Cardiac muscle cell (in vitro differentiated cells and primary cell): ENCODE data around the gene MUC4. TPM values are rescaled to one million over a fixed set of nuclear protein-coding genes. Genes with fewer than 3 reads are reported as not detected.

ENCODE experiments used
- DNase-seq, 2 donors: peaks; one replicate each; pipeline versions ENCODE4 v3.0.0 to v3.0.0-alpha.2; 2010 to 2017; ENCODE audit warnings: low read depth in 1 of 2, low spot score in 1 of 2
- H3K27ac ChIP-seq: fragments of 200-600 bp; sonication (generic); 2 replicates; pipeline ENCODE4 v1.5.1; 2016
- H3K27me3 ChIP-seq: fragments of 200-600 bp; sonication (generic); 2 replicates; pipeline ENCODE4 v1.6.0; 2016; ENCODE audit warnings: control low read depth
- H3K36me3 ChIP-seq: fragments of 200-600 bp; sonication (generic); 2 replicates; pipeline ENCODE4 v1.5.1; 2016; ENCODE audit warnings: control low read depth
- H3K4me1 ChIP-seq: fragments of 200-600 bp; sonication (generic); 2 replicates; pipeline ENCODE4 v1.8.1; 2017; ENCODE audit warnings: low read depth, mild to moderate bottlenecking, mixed run types
- H3K4me3 ChIP-seq: fragments of 200-600 bp; sonication (generic); 2 replicates; pipeline ENCODE4 v1.5.1; 2016; ENCODE audit warnings: mild to moderate bottlenecking
- H3K9me3 ChIP-seq: fragments of 200-600 bp; sonication (generic); 2 replicates; pipeline ENCODE4 v1.5.1; 2017; ENCODE audit warnings: low read depth, mild to moderate bottlenecking, control low read depth
- polyA plus RNA-seq: library from polyadenylated mRNA; unstranded; fragments of >200 nt; fragmentation: Nextera tagmentation; extraction: Ambion mirVana; gene quantifications from 2 replicates; pipeline ENCODE4 v1.2.1, GENCODE V29; 2016
- total RNA-seq: library from RNA; depleted of rRNA; stranded (reverse); fragments of >200 nt; gene quantifications from 2 replicates; pipeline ENCODE4 v1.2.3, GENCODE V29; 2016
- TF ChIP-seq, protein P1 (sequence below): IDR thresholded peaks from 2 replicates; pipeline ENCODE4 v1.5.1; 2012; ENCODE audit warnings: low read depth, mild to moderate bottlenecking, low read length

Gene MUC4
- total and polyA plus RNA-seq, 2 experiments from 2014 or later, result 0.16 TPM; not detected in 1

GRCh38 chr3:195823280-195823679 lies 11.6 kb upstream of the MUC4 start:
- DNase-seq, result no peak
- TF ChIP-seq, protein P1, sequence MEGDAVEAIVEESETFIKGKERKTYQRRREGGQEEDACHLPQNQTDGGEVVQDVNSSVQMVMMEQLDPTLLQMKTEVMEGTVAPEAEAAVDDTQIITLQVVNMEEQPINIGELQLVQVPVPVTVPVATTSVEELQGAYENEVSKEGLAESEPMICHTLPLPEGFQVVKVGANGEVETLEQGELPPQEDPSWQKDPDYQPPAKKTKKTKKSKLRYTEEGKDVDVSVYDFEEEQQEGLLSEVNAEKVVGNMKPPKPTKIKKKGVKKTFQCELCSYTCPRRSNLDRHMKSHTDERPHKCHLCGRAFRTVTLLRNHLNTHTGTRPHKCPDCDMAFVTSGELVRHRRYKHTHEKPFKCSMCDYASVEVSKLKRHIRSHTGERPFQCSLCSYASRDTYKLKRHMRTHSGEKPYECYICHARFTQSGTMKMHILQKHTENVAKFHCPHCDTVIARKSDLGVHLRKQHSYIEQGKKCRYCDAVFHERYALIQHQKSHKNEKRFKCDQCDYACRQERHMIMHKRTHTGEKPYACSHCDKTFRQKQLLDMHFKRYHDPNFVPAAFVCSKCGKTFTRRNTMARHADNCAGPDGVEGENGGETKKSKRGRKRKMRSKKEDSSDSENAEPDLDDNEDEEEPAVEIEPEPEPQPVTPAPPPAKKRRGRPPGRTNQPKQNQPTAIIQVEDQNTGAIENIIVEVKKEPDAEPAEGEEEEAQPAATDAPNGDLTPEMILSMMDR, result no peak

GRCh38 chr3:195822131-195822696 lies 10.5 kb upstream of the MUC4 start:
- no peaks in the 10 kb centered on the region for H3K4me1 ChIP-seq
- H3K27me3 ChIP-seq, result no peaks in the 10 kb centered on the region
- no peak overlapping the region for H3K27ac ChIP-seq
- no peak for DNase-seq
- no peaks in the 10 kb centered on the region for H3K36me3 ChIP-seq
- no peak overlapping the region for H3K4me3 ChIP-seq
- H3K9me3 ChIP-seq, result no peaks in the 10 kb centered on the region
- TF ChIP-seq, protein P1, result no peak

More at GRCh38 chr3:195823280-195823679, 11.6 kb upstream of the MUC4 start:
- Histone ChIP-seq H3K36me3 (no peaks in the 10 kb centered on the region), H3K9me3 (no peaks in the 10 kb centered on the region), H3K4me1 (no peaks in the 10 kb centered on the region), H3K27ac (no peak overlapping the region), H3K4me3 (no peak overlapping the region), H3K27me3 (no peaks in the 10 kb centered on the region)

DNA sequence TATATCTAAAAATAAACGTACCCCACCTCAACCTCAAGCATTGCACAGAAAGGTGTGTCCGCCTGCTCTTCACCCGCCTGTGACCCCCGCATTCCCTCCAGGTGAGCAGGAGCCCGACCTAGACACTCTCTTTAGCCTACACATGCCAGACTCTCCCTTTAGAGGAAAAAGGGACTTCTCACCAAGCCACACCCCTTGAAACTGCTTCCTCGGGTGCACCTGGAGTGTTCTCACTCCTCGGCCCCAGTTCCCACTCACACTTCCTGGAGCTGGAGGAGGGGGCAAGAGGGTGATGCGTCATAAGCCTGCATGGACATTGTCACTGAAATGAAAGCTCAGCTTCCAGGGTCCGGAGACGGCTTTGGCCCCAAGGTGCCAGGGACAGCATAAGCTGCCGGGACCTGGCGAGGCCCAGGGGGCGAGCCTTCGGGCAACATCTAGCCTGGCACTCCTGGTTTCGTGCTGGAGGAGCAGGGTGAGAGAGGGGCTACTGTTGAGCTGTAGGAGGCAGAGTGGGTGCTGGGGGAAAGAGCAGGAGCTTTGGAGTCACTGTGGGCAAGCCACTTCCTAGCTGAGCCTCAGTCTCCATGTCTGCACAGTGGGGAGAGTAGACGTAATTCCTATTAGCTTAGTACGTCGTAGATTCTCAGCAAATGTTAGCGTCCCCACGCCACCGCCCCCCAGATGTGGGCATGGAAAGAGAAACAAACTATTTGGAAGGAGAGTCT lies 9.8 kb upstream of the MUC4 start:
- TF ChIP-seq, protein P1, result no peak
- Histone ChIP-seq H3K36me3 (no peaks in the 10 kb centered on the region), H3K9me3 (no peaks in the 10 kb centered on the region), H3K27me3 (no peaks in the 10 kb centered on the region), H3K4me3 (no peak overlapping the region), H3K27ac (no peak overlapping the region), H3K4me1 (no peaks in the 10 kb centered on the region)
- DNase-seq, result no peak

- no peaks in the 10 kb centered on the region for H3K4me1 ChIP-seq
- no peaks in the 10 kb centered on the region for H3K9me3 ChIP-seq
- no peaks in the 10 kb centered on the region for H3K27me3 ChIP-seq
- TF ChIP-seq, protein P1, result no peak
- no peak for DNase-seq
- H3K27ac ChIP-seq, result no peak overlapping the region
- H3K4me3 ChIP-seq, result no peak overlapping the region
- no peaks in the 10 kb centered on the region for H3K36me3 ChIP-seq
Observed at GRCh38 chr3:195820901-195821300, 9.2 kb upstream of the MUC4 start.

GRCh38 chr3:195820186-195820585 lies 8.5 kb upstream of the MUC4 start:
- Histone ChIP-seq H3K4me3 (no peak overlapping the region), H3K27ac (no peak overlapping the region), H3K36me3 (no peaks in the 10 kb centered on the region), H3K9me3 (no peaks in the 10 kb centered on the region), H3K27me3 (no peaks in the 10 kb centered on the region), H3K4me1 (no peaks in the 10 kb centered on the region)
- TF ChIP-seq, protein P1, result no peak
- no peak for DNase-seq
